Transverse colon (tissue), 4 donors: ENCODE data around the gene DIPK1A. TPM values are rescaled to one million over a fixed set of nuclear protein-coding genes. Genes with fewer than 3 reads are reported as not detected.

Experiments
- DNase-seq: peaks from one replicate; pipeline ENCODE4 v3.0.0-alpha.2; 2019
- H3K27ac ChIP-seq, 4 donors: fragments of 200-600 bp; sonication (generic); 2 replicates each; pipeline ENCODE4 v1.5.1; 2016 to 2018; ENCODE audit warnings: inconsistent platforms in 4 of 4
- H3K27me3 ChIP-seq: fragments of 200-600 bp; sonication (generic); 2 replicates; pipeline ENCODE4 v1.5.1; 2017; ENCODE audit warnings: inconsistent platforms
- H3K36me3 ChIP-seq, 4 donors: fragments of 200-600 bp; sonication (generic); 2 replicates each; pipeline ENCODE4 v1.5.1; 2017 to 2019; ENCODE audit warnings: inconsistent platforms in 4 of 4
- H3K4me1 ChIP-seq, 4 donors: fragments of 200-600 bp; sonication (generic); 2 replicates each; pipeline ENCODE4 v1.5.1; 2017 to 2020; ENCODE audit warnings: inconsistent platforms in 4 of 4
- H3K4me3 ChIP-seq, 4 donors: fragments of 200-600 bp; sonication (generic); 1 replicate in 1 of 4; 2 replicates in 3 of 4; pipeline versions ENCODE4 v1.5.1 to v1.6.1; 2017 to 2019; ENCODE audit warnings: inconsistent platforms in 4 of 4
- H3K9me3 ChIP-seq, 2 donors: fragments of 200-600 bp; sonication (generic); 2 replicates each; pipeline ENCODE4 v1.5.1; 2017 to 2019; ENCODE audit warnings: inconsistent platforms in 2 of 2
- EP300 ChIP-seq: sonication (generic); formaldehyde crosslinking; IDR thresholded peaks from one replicate; pipeline ENCODE4 v1.6.1; 2017; ENCODE audit warnings: antibody characterized with exemption, low read depth
- POLR2A ChIP-seq: fragments of 450-650 bp; IDR thresholded peaks from one replicate; pipeline ENCODE4 v1.6.1; 2016; ENCODE audit warnings: antibody characterized with exemption, mild to moderate bottlenecking, moderate library complexity
- POLR2AphosphoS5 ChIP-seq, 3 donors: sonication (generic); formaldehyde crosslinking; IDR thresholded peaks; one replicate each; pipeline ENCODE4 v1.6.1; 2016; ENCODE audit warnings: antibody characterized with exemption in 3 of 3
- WGBS, 2 donors: methylation state at CpG; one replicate each; pipeline ENCODE4 v1.1.5; 2018; ENCODE audit warnings: low coverage in 1 of 2; 5-methylcytosine and 5-hydroxymethylcytosine counted together
- in situ Hi-C, 4 donors: fragments of 200-750 bp; cut with MboI; loops; one replicate each; pipeline versions ENCODE4 v1.15.0 to v1.15.1; 2017; ENCODE audit warnings: low sequenced_read_pairs in 3 of 4, low pct_ligation_motif_present in 1 of 4, low pct_unique_long_range_greater_than_20kb in 1 of 4
- intact Hi-C: fragments of 100-400 bp; cut with DNase I; formaldehyde crosslinking; loops from one replicate; pipeline ENCODE4 v1.15.1; 2023; ENCODE audit warnings: low total_unique reads
- total RNA-seq, 4 donors: library from RNA; depleted of rRNA; stranded (reverse); fragments of >200 nt; gene quantifications; one replicate each; pipeline ENCODE4 v1.1.0, GENCODE V29; 2016
- TF ChIP-seq, protein P1 (sequence below), 5 experiments: fragments of 200-600 bp in 3 of 5; fragments of 450-650 bp in 2 of 5; sonication (generic) in 3 of 5; IDR thresholded peaks; 1 replicate in 2 of 5; 2 replicates in 3 of 5; pipeline ENCODE4 v1.5.1; 2016 to 2017; ENCODE audit warnings: antibody characterized with exemption in 5 of 5, inconsistent platforms in 3 of 5, mild to moderate bottlenecking in 2 of 5, moderate library complexity in 1 of 5

Gene DIPK1A
- total RNA-seq, 4 donors from 2014 or later, result 6.0 to 17.9 (median 11.2) TPM

DNA sequence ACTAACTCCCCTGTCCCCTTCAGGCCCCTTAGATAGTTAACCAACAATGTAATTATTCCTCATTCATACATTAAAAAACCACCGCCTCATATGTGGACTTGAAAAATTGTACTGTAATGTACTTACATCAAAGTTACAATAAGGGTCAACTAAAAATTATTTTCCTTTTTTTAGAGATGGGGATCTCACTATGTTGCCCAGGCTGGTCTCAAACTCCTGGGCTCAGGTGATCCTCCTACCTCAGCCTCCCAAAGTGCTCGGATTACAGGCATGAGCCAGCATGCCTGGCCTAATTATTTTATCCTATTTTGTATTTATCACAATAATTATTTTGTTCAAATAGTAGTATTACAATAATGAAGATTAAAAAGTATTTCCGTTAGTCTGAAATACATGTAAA, 116.8 kb downstream of the DIPK1A start:
- intact Hi-C loops (no loop called here), in situ Hi-C loops (no loop called here)
- Histone ChIP-seq H3K27ac (no peak overlapping the region), H3K9me3 (no peaks in the 10 kb centered on the region), H3K4me3 (no peak overlapping the region), H3K27me3 (no peaks in the 10 kb centered on the region), H3K4me1 (peaks cover 0 to 12% (median 2%) of the 10 kb centered on the region in 4 donors), H3K36me3 (peaks cover 0 to 43% (median 12%) of the 10 kb centered on the region in 4 donors)
- no peak for DNase-seq
- no peak for TF ChIP-seq POLR2AphosphoS5 (IDR thresholded peaks at IDR 0.05)
- TF ChIP-seq POLR2A, result no peak
- TF ChIP-seq, protein P1, sequence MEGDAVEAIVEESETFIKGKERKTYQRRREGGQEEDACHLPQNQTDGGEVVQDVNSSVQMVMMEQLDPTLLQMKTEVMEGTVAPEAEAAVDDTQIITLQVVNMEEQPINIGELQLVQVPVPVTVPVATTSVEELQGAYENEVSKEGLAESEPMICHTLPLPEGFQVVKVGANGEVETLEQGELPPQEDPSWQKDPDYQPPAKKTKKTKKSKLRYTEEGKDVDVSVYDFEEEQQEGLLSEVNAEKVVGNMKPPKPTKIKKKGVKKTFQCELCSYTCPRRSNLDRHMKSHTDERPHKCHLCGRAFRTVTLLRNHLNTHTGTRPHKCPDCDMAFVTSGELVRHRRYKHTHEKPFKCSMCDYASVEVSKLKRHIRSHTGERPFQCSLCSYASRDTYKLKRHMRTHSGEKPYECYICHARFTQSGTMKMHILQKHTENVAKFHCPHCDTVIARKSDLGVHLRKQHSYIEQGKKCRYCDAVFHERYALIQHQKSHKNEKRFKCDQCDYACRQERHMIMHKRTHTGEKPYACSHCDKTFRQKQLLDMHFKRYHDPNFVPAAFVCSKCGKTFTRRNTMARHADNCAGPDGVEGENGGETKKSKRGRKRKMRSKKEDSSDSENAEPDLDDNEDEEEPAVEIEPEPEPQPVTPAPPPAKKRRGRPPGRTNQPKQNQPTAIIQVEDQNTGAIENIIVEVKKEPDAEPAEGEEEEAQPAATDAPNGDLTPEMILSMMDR (IDR thresholded peaks at IDR 0.05), result no peak
- TF ChIP-seq EP300, result no peak
- WGBS, 2 donors, result 96 to 97% methylated on average over 3 of the region's 3 CpGs

DNA sequence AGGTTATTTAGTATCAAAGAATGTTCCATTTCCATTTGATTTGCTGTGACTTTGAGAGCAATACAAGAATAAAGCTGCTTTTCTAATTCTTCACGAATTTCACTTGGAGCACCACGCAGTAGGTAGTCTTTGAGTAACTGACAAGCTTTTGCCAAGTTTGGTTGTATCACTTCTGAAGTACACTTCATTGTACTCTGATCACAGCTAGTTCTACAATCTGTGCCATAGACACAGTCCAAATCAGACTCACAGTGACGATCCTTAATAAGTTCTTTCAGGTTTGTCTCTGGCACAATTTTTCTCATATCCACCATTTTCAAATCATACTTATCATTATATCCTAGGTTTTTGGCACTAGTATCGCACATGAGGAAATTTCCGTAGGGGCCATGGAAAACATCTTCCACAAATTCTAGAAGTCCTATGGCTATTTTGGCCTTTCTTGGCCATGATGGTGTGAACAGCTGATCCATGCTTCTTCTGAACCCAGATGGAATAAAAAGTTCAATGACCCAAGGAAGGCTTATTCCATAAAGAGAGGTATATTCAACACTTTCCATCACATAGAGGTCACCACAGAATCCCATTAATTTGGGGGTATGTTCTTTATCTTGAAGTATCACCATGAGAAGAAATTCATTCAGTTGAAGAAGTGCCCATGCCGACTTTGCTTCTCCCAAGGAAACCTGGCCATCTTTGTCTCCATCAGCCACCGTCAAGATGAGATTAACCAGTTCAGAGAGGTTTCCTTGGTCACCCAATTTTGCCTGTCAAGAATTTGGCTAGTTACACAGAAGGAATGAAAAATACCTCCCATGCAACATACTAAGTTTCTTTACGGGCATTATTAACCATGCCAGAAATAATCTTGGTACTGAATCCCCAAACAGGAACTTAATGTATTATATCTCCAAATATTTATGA, 117.6 kb downstream of the DIPK1A start:
- Histone ChIP-seq H3K9me3 (no peaks in the 10 kb centered on the region), H3K27ac (no peak overlapping the region), H3K4me3 (no peak overlapping the region), H3K36me3 (peaks cover 0 to 44% (median 16%) of the 10 kb centered on the region in 4 donors), H3K27me3 (no peaks in the 10 kb centered on the region), H3K4me1 (peaks cover 0 to 18% (median 4%) of the 10 kb centered on the region in 4 donors)
- TF ChIP-seq EP300 (no peak), POLR2AphosphoS5 (IDR thresholded peaks at IDR 0.05) (no peak), POLR2A (no peak)
- TF ChIP-seq, protein P1 (IDR thresholded peaks at IDR 0.05), result no peak
- in situ Hi-C loops, result no loop called here
- no peak for DNase-seq
- 90 to 95% methylated on average over 5 to 8 of the region's 8 CpGs for WGBS, 2 donors
- intact Hi-C loops, result no loop called here

DNA sequence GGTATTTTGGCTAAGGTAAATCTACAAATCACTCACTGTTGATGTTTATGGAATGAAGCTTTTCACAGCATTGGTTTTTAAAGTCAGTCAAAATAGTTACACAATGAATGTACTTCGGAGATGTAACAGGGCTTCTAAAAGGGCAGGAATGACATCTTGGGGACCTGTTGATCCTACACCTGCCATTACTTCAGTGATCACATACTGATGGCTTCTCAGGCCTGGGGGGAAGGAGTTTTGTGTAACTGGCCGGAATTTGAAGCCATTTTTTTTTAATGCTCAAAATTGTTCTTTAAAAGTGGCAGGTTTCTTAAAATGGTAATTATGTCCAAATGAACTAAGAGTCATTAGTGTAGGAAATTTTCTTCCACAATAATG, 118.2 kb downstream of the DIPK1A start:
- Histone ChIP-seq H3K36me3 (peaks cover 0 to 50% (median 17%) of the 10 kb centered on the region in 4 donors), H3K27ac (no peak overlapping the region), H3K9me3 (no peaks in the 10 kb centered on the region), H3K27me3 (no peaks in the 10 kb centered on the region), H3K4me3 (no peak overlapping the region), H3K4me1 (peaks cover 0 to 23% (median 3%) of the 10 kb centered on the region in 4 donors)
- no peak for DNase-seq
- in situ Hi-C loops, result no loop called here
- WGBS, 2 donors, result 43 to 50% methylated on average over 2 of the region's 2 CpGs
- TF ChIP-seq EP300 (no peak), POLR2AphosphoS5 (IDR thresholded peaks at IDR 0.05) (no peak), POLR2A (no peak)
- TF ChIP-seq, protein P1 (IDR thresholded peaks at IDR 0.05), result no peak
- intact Hi-C loops, result no loop called here

DNA sequence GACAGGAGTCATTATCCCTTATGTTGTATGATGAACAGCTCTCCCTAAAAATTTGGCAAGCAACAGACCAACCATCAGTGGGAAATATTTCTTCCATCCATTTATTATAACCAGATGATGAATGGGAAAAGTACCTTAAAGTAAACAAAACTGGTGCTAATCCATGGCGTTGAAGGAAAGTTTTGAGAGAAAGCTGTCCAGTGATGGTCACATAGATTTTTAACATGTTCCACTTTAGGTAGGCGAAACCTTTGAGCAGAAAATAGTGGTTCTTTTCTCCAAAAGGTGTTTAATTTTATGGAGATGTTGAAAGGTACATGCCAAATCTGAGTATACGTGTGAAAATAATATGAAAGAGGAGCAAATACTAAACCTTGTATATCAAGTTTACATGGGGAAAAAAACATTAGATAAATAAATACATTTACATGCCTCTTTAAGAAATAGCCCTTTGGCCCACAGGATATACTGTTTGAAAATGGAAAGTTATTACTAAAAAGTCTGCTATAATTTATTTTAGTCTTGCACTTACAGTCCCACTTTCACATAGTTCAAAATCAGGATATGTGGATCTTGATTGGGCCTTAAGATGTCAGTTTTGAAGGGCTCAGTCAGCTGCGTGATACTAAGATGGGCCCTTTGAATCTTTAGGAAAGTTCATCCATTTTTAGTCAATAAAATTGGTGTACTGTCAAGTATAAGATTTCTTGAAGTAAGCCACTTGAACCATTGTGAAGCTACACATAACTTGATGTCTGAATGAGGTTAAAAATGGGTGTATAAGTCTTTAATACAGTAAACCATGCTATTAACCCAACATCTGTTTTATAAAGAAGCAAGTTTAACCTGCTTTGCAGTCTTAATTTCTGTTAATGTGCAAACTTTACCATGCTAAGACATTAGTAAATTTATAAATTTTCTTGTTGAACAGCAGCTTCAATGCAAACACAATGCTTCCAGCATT, 118.9 kb downstream of the DIPK1A start:
- Histone ChIP-seq H3K9me3 (no peaks in the 10 kb centered on the region), H3K27ac (no peak overlapping the region), H3K36me3 (peaks cover 0 to 57% (median 19%) of the 10 kb centered on the region in 4 donors), H3K4me1 (peaks cover 0 to 29% (median 2%) of the 10 kb centered on the region in 4 donors), H3K4me3 (no peak overlapping the region), H3K27me3 (no peaks in the 10 kb centered on the region)
- TF ChIP-seq, protein P1 (IDR thresholded peaks at IDR 0.05), result no peak
- no peak for TF ChIP-seq EP300
- in situ Hi-C loops (no loop called here), intact Hi-C loops (no loop called here)
- 70 to 76% methylated on average over 4 of the region's 4 CpGs for WGBS, 2 donors
- DNase-seq, result no peak
